Type B pancreatic cell (in vitro differentiated cells): ENCODE data around the gene OR51E1. TPM values are rescaled to one million over a fixed set of nuclear protein-coding genes. Genes with fewer than 3 reads are reported as not detected.
A peak's percentile ranks its signal among the peaks of the same experiment; 100 is the strongest.

Source experiments
- DNase-seq: peaks from one replicate; pipeline ENCODE4 v3.0.0; 2021; ENCODE audit warnings: mixed read lengths; ENCODE audit not compliant: unreplicated experiment; ENCODE audit errors: extremely low spot score
- H3K27ac Mint-ChIP-seq: 2 replicates; pipeline ENCODE4 v1.8.0; 2021; ENCODE audit warnings: mild to moderate bottlenecking, mixed read lengths
- H3K27me3 Mint-ChIP-seq: 2 replicates; pipeline ENCODE4 v1.8.0; 2021; ENCODE audit warnings: mixed read lengths
- H3K36me3 Mint-ChIP-seq: 2 replicates; pipeline ENCODE4 v1.8.0; 2021; ENCODE audit warnings: mixed read lengths
- H3K4me1 Mint-ChIP-seq: one replicate; pipeline ENCODE4 v1.8.0; 2021; ENCODE audit warnings: mixed read lengths; ENCODE audit not compliant: unreplicated experiment
- H3K4me3 Mint-ChIP-seq: 2 replicates; pipeline ENCODE4 v1.8.0; 2021; ENCODE audit warnings: mild to moderate bottlenecking, mixed read lengths
- H3K9me3 Mint-ChIP-seq: 2 replicates; pipeline ENCODE4 v1.8.0; 2021; ENCODE audit warnings: mixed read lengths
- CTCF ChIP-seq: fragments of 200-600 bp; sonication (generic); conservative IDR thresholded peaks from 2 replicates; pipeline ENCODE4 v1.5.0; 2021; ENCODE audit warnings: antibody characterized with exemption, mild to moderate bottlenecking
- total RNA-seq: library from RNA; stranded (reverse); gene quantifications from 2 replicates; pipeline ENCODE4 v1.2.1, GENCODE V29; 2021; ENCODE audit warnings: low replicate concordance

Gene OR51E1
- total RNA-seq, 1 donor from 2014 or later, result 0.51 TPM

DNA sequence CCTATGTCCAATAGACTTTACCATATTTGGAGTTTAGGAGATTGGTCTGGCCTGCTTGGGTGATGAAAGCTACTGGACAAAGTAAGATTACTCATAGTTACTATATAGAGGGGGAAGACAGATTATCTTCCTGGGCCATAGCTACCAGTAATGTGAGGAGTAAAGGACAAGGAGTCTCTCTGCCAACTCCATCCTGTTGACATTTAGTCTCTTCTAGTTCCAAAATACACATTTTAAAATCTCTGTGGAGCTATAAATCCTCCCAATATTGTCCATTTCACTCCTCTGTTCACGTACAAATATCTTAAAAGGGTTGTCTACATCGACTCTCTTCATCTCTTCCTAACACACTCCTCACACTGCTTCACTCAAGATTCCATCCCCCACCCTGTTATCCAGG, 7.6 kb upstream of the OR51E1 start:
- Mint-ChIP-seq H3K4me1 (no peaks in the 10 kb centered on the region), H3K4me3 (no peak overlapping the region), H3K27ac (no peak overlapping the region), H3K9me3 (no peaks in the 10 kb centered on the region), H3K27me3 (peaks cover 5% of the 10 kb centered on the region), H3K36me3 (no peaks in the 10 kb centered on the region)
- no peak for TF ChIP-seq CTCF
- no peak for DNase-seq

DNA sequence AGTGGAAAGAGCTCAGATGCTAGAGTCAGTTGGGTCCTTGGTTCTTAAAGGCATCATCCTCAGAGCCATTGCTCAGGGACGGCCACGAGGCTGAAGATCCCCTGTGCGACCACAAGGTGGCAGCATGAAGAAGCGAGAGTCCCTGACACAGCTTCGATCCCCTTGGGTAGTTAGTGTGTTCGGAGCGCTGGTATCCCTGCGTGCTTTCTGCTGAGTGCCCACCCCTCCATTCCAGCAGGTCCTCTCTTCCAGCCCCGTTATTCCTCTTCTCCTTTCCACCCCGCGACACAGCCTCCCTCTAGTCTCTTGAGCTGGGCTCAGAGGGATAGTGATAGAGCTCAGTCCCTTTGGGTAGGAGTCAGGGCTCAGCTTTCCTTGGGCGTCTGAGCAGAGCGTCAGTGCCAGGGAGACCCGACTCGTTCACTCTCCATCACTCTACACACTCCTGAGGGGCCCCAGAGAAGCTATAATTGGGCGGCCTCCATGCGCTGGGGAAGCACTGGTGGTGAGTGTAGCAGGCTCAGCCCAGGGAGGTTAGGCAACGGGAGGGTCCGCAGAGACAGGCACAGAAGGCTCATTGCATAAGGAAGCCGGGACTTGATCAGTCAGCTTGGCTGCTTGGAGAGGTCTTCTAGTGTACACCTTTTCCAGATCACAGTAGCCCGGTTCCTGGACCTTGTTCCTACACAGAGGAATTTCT, 6.7 kb upstream of the OR51E1 start, which contains the start of gene OR51D1:
OR51D1 (plus strand) TSS at position 516 of the 700 bp plus-strand sequence. CDS start 2,314 bp downstream, outside the sequence.
- DNase-seq, result peak; percentile 75
- TF ChIP-seq CTCF, result peak; percentile 92
- H3K27me3 Mint-ChIP-seq, result peaks cover 5% of the 10 kb centered on the region
- no peaks in the 10 kb centered on the region for H3K4me1 Mint-ChIP-seq
- no peaks in the 10 kb centered on the region for H3K9me3 Mint-ChIP-seq
- no peak within 1 kb of the TSS for H3K4me3 Mint-ChIP-seq
- no peaks in the 10 kb centered on the region for H3K36me3 Mint-ChIP-seq
- H3K27ac Mint-ChIP-seq, result no peak within 1 kb of the TSS

DNA sequence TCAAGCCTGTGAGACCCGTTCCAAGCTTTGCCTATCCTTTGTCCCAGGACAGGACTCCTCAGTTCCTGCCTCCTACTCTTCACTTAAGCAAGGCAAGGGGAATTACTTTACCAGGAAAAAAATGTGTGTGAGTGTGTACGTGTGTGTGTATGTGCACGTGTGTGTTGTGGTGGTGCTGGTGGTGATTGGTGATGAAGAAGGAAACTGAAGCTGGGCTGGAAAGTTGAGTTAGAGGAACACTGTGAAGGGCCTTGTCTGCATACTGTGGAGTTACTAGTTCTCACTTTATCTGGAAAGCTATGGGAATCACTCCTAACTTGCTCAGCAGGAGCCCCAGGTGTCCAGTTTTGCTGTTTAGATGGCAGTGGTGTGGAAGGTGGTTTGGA, 6.1 kb upstream of the OR51E1 start:
- no peak overlapping the region for H3K4me3 Mint-ChIP-seq
- no peaks in the 10 kb centered on the region for H3K9me3 Mint-ChIP-seq
- no peaks in the 10 kb centered on the region for H3K36me3 Mint-ChIP-seq
- no peak for TF ChIP-seq CTCF
- H3K4me1 Mint-ChIP-seq, result no peaks in the 10 kb centered on the region
- DNase-seq, result no peak
- H3K27me3 Mint-ChIP-seq, result peaks cover 5% of the 10 kb centered on the region
- H3K27ac Mint-ChIP-seq, result no peak overlapping the region

DNA sequence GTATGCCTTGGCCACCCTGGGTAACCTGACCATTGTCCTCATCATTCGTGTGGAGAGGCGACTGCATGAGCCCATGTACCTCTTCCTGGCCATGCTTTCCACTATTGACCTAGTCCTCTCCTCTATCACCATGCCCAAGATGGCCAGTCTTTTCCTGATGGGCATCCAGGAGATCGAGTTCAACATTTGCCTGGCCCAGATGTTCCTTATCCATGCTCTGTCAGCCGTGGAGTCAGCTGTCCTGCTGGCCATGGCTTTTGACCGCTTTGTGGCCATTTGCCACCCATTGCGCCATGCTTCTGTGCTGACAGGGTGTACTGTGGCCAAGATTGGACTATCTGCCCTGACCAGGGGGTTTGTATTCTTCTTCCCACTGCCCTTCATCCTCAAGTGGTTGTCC, 3.9 kb upstream of the OR51E1 start:
- DNase-seq, result no peak
- Mint-ChIP-seq H3K4me1 (no peaks in the 10 kb centered on the region), H3K36me3 (no peaks in the 10 kb centered on the region), H3K9me3 (no peaks in the 10 kb centered on the region), H3K27ac (no peak overlapping the region), H3K4me3 (no peak overlapping the region), H3K27me3 (peaks cover 5% of the 10 kb centered on the region)
- no peak for TF ChIP-seq CTCF

- Mint-ChIP-seq H3K4me3 (no peak overlapping the region), H3K27me3 (peaks cover 5% of the 10 kb centered on the region), H3K9me3 (no peaks in the 10 kb centered on the region), H3K36me3 (no peaks in the 10 kb centered on the region), H3K27ac (no peak overlapping the region), H3K4me1 (no peaks in the 10 kb centered on the region)
- TF ChIP-seq CTCF, result no peak
- no peak for DNase-seq
Observed at GRCh38 chr11:4641501-4641900, 2.3 kb upstream of the OR51E1 start.
